ENCODE data around the gene WDR89.
"Not testable (repeated sequence)": the region's sequence is repeated elsewhere in the genome, so short reads cannot be mapped to it uniquely, and the experiment has no call there.

Gene WDR89

GRCh38 chr14:63642229-63642611, 549 bp upstream of the WDR89 start:
- peak overlapping the region; percentile 89 for H3K27ac Mint-ChIP-seq
- H3K9me3 Mint-ChIP-seq, result no peaks in the 10 kb centered on the region
- H3K4me3 Mint-ChIP-seq, result peak overlapping the region; percentile 82
- peak; percentile 83 for DNase-seq (ENCODE audit: low spot score)
- peaks cover 23% of the 10 kb centered on the region for H3K36me3 Mint-ChIP-seq (ENCODE audit: low read depth)
- no peaks in the 10 kb centered on the region for H3K27me3 Mint-ChIP-seq (ENCODE audit: low read depth)
- H3K4me1 Mint-ChIP-seq (ENCODE audit: low read depth), result peaks cover 30% of the 10 kb centered on the region

- Mint-ChIP-seq H3K4me1 (ENCODE audit: low read depth) (peaks cover 46% of the 10 kb centered on the region), H3K9me3 (peaks cover 23% of the 10 kb centered on the region), H3K4me3 (peak overlapping the region; percentile 46), H3K27me3 (ENCODE audit: low read depth) (no peaks in the 10 kb centered on the region), H3K36me3 (ENCODE audit: low read depth) (peaks cover 48% of the 10 kb centered on the region), H3K27ac (peak overlapping the region; percentile 42)
- DNase-seq (ENCODE audit: low spot score), result no peak
Observed at GRCh38 chr14:63638493-63638892, 3.2 kb downstream of the WDR89 start.

- peaks cover 23% of the 10 kb centered on the region for H3K9me3 Mint-ChIP-seq
- DNase-seq (ENCODE audit: low spot score); H3K27me3 Mint-ChIP-seq (ENCODE audit: low read depth); H3K27ac Mint-ChIP-seq; H3K4me3 Mint-ChIP-seq: not testable (repeated sequence)
- peaks cover 47% of the 10 kb centered on the region for H3K4me1 Mint-ChIP-seq (ENCODE audit: low read depth)
- H3K36me3 Mint-ChIP-seq (ENCODE audit: low read depth), result peaks cover 48% of the 10 kb centered on the region
Observed at GRCh38 chr14:63636094-63636635, 5.5 kb downstream of the WDR89 start.

- Mint-ChIP-seq H3K36me3 (ENCODE audit: low read depth) (peaks cover 39% of the 10 kb centered on the region), H3K27ac (no peak overlapping the region), H3K4me1 (ENCODE audit: low read depth) (peaks cover 31% of the 10 kb centered on the region), H3K9me3 (peaks cover 23% of the 10 kb centered on the region), H3K27me3 (ENCODE audit: low read depth) (no peaks in the 10 kb centered on the region), H3K4me3 (no peak overlapping the region)
- DNase-seq (ENCODE audit: low spot score), result no peak
Observed at GRCh38 chr14:63633801-63634200, 7.9 kb downstream of the WDR89 start.

GRCh38 chr14:63632932-63633514, 8.6 kb downstream of the WDR89 start:
- H3K9me3 Mint-ChIP-seq, result peaks cover 23% of the 10 kb centered on the region
- no peak overlapping the region for H3K4me3 Mint-ChIP-seq
- H3K36me3 Mint-ChIP-seq (ENCODE audit: low read depth), result peaks cover 34% of the 10 kb centered on the region
- peaks cover 25% of the 10 kb centered on the region for H3K4me1 Mint-ChIP-seq (ENCODE audit: low read depth)
- no peak for DNase-seq (ENCODE audit: low spot score)
- H3K27me3 Mint-ChIP-seq (ENCODE audit: low read depth), result no peaks in the 10 kb centered on the region
- H3K27ac Mint-ChIP-seq, result no peak overlapping the region

- Mint-ChIP-seq H3K27ac (no peak overlapping the region), H3K36me3 (ENCODE audit: low read depth) (peaks cover 23% of the 10 kb centered on the region), H3K4me3 (no peak overlapping the region), H3K27me3 (ENCODE audit: low read depth) (no peaks in the 10 kb centered on the region), H3K9me3 (no peaks in the 10 kb centered on the region), H3K4me1 (ENCODE audit: low read depth) (peaks cover 7% of the 10 kb centered on the region)
- no peak for DNase-seq (ENCODE audit: low spot score)
Observed at GRCh38 chr14:63624701-63625100, 17.0 kb downstream of the WDR89 start.

GRCh38 chr14:63624203-63624602, 17.5 kb downstream of the WDR89 start:
- Mint-ChIP-seq H3K9me3 (no peaks in the 10 kb centered on the region), H3K36me3 (ENCODE audit: low read depth) (peaks cover 21% of the 10 kb centered on the region), H3K4me1 (ENCODE audit: low read depth) (peaks cover 7% of the 10 kb centered on the region), H3K27me3 (ENCODE audit: low read depth) (no peaks in the 10 kb centered on the region), H3K27ac (no peak overlapping the region), H3K4me3 (no peak overlapping the region)
- DNase-seq (ENCODE audit: low spot score), result no peak

GRCh38 chr14:63621975-63622374, 19.7 kb downstream of the WDR89 start:
- Mint-ChIP-seq H3K4me1 (ENCODE audit: low read depth) (peaks cover 11% of the 10 kb centered on the region), H3K36me3 (ENCODE audit: low read depth) (peaks cover 25% of the 10 kb centered on the region)
- H3K9me3 Mint-ChIP-seq; DNase-seq (ENCODE audit: low spot score); H3K27me3 Mint-ChIP-seq (ENCODE audit: low read depth); H3K27ac Mint-ChIP-seq; H3K4me3 Mint-ChIP-seq: not testable (repeated sequence)

GRCh38 chr14:63616015-63616414, 25.7 kb downstream of the WDR89 start:
- Mint-ChIP-seq H3K9me3 (no peaks in the 10 kb centered on the region), H3K4me1 (ENCODE audit: low read depth) (peaks cover 17% of the 10 kb centered on the region), H3K27me3 (ENCODE audit: low read depth) (no peaks in the 10 kb centered on the region), H3K27ac (no peak overlapping the region), H3K36me3 (ENCODE audit: low read depth) (peaks cover 22% of the 10 kb centered on the region), H3K4me3 (no peak overlapping the region)
- no peak for DNase-seq (ENCODE audit: low spot score)

- no peak overlapping the region for H3K27ac Mint-ChIP-seq
- peaks cover 23% of the 10 kb centered on the region for H3K36me3 Mint-ChIP-seq (ENCODE audit: low read depth)
- H3K4me3 Mint-ChIP-seq, result no peak overlapping the region
- no peaks in the 10 kb centered on the region for H3K9me3 Mint-ChIP-seq
- no peak for DNase-seq (ENCODE audit: low spot score)
- H3K27me3 Mint-ChIP-seq (ENCODE audit: low read depth), result no peaks in the 10 kb centered on the region
- peaks cover 12% of the 10 kb centered on the region for H3K4me1 Mint-ChIP-seq (ENCODE audit: low read depth)
Observed at GRCh38 chr14:63614679-63615363, 26.9 kb downstream of the WDR89 start.

- Mint-ChIP-seq H3K27ac (no peak overlapping the region), H3K4me3 (no peak overlapping the region), H3K9me3 (no peaks in the 10 kb centered on the region), H3K36me3 (ENCODE audit: low read depth) (peaks cover 18% of the 10 kb centered on the region), H3K27me3 (ENCODE audit: low read depth) (no peaks in the 10 kb centered on the region), H3K4me1 (ENCODE audit: low read depth) (peaks cover 6% of the 10 kb centered on the region)
- no peak for DNase-seq (ENCODE audit: low spot score)
Observed at GRCh38 chr14:63611078-63611477, 30.6 kb downstream of the WDR89 start.

GRCh38 chr14:63605041-63605532, 36.6 kb downstream of the WDR89 start:
- H3K27me3 Mint-ChIP-seq (ENCODE audit: low read depth), result no peaks in the 10 kb centered on the region
- no peaks in the 10 kb centered on the region for H3K4me1 Mint-ChIP-seq (ENCODE audit: low read depth)
- H3K36me3 Mint-ChIP-seq (ENCODE audit: low read depth), result peaks cover 29% of the 10 kb centered on the region
- no peak overlapping the region for H3K4me3 Mint-ChIP-seq
- H3K9me3 Mint-ChIP-seq, result no peaks in the 10 kb centered on the region
- DNase-seq (ENCODE audit: low spot score), result no peak
- H3K27ac Mint-ChIP-seq, result no peak overlapping the region

- H3K27ac Mint-ChIP-seq, result no peak overlapping the region
- no peaks in the 10 kb centered on the region for H3K27me3 Mint-ChIP-seq (ENCODE audit: low read depth)
- H3K9me3 Mint-ChIP-seq, result no peaks in the 10 kb centered on the region
- H3K4me3 Mint-ChIP-seq, result no peak overlapping the region
- H3K36me3 Mint-ChIP-seq (ENCODE audit: low read depth), result peaks cover 30% of the 10 kb centered on the region
- H3K4me1 Mint-ChIP-seq (ENCODE audit: low read depth), result no peaks in the 10 kb centered on the region
- no peak for DNase-seq (ENCODE audit: low spot score)
Observed at GRCh38 chr14:63604626-63605025, 37.0 kb downstream of the WDR89 start.

GRCh38 chr14:63603749-63604277, 37.9 kb downstream of the WDR89 start:
- no peaks in the 10 kb centered on the region for H3K27me3 Mint-ChIP-seq (ENCODE audit: low read depth)
- no peak overlapping the region for H3K27ac Mint-ChIP-seq
- no peaks in the 10 kb centered on the region for H3K4me1 Mint-ChIP-seq (ENCODE audit: low read depth)
- no peak for DNase-seq (ENCODE audit: low spot score)
- peaks cover 38% of the 10 kb centered on the region for H3K36me3 Mint-ChIP-seq (ENCODE audit: low read depth)
- no peak overlapping the region for H3K4me3 Mint-ChIP-seq
- no peaks in the 10 kb centered on the region for H3K9me3 Mint-ChIP-seq
